Measurements from ENCODE around the gene TSNAXIP1. TPM values are rescaled to one million over a fixed set of nuclear protein-coding genes. Genes with fewer than 3 reads are reported as not detected.
A peak's percentile ranks its signal among the peaks of the same experiment; 100 is the strongest.

TSNAXIP1 gene
- total and polyA plus RNA-seq, 2 donors (not counting 1 experiment from before 2014, with no cell fraction given), result 0.97 to 1.2 TPM

GRCh38 chr16:67874372-67874771 lies 67.7 kb downstream of the TSNAXIP1 start:
- peak overlapping the region; percentile 87 for H3K9ac ChIP-seq (ENCODE audit: low read length)
- H3K9me3 ChIP-seq (ENCODE audit: control extremely low read depth in 1 of 3, control insufficient read depth in 2 of 3, insufficient read depth in 1 of 3, low read length in 2 of 3), result no peaks in the 10 kb centered on the region
- ChIA-PET POLR2A (interaction anchor here (0.6 kb wide), 1 partner anchor 38 kb away, joined by 3 read pairs; no protein-coding TSS in a partner anchor), CTCF (interaction anchor here (1.2 to 2.3 kb wide), 4 partner anchors 9 to 58 kb away, joined by 3 to 17 read pairs (median 4); partner anchors contain the start of gene NRN1L)
- intact Hi-C loops (cut with micrococcal nuclease), result loop anchor here (5.0 kb wide), 1 partner anchor 42 kb away; no protein-coding TSS in a partner anchor
- no peak for TF ChIP-seq CTCF (IDR thresholded peaks at IDR 0.05)
- TF ChIP-seq EZH2 (IDR thresholded peaks at IDR 0.05; ENCODE audit: borderline replicate concordance, insufficient read depth, low read depth, low read length, poor library complexity, severe bottlenecking), result no peak
- H4K20me1 ChIP-seq (ENCODE audit: control insufficient read depth, insufficient read depth, low read length, poor library complexity, severe bottlenecking), result peaks cover 33% of the 10 kb centered on the region
- no peak overlapping the region for H2AFZ ChIP-seq (ENCODE audit: insufficient read depth, low read depth, low read length, poor library complexity, severe bottlenecking)
- peak overlapping the region; percentile 90 for H3K27ac Mint-ChIP-seq
- H3K27ac ChIP-seq (ENCODE audit: low read length in 2 of 2), result no peak overlapping the region
- no peaks in the 10 kb centered on the region for H3K27me3 ChIP-seq (replicated peaks in 1 of 4; ENCODE audit: control extremely low read depth in 1 of 4, control insufficient read depth in 3 of 4, insufficient read depth in 4 of 4, low read length in 3 of 4)
- ATAC-seq (ENCODE audit: low read depth), result no peak
- no peaks in the 10 kb centered on the region for H3K27me3 Mint-ChIP-seq
- H3K4me1 ChIP-seq (ENCODE audit: control insufficient read depth in 2 of 2, insufficient read depth in 2 of 2, low read length in 2 of 2), result peaks cover 23 to 25% of the 10 kb centered on the region in 2 donors
- H3K36me3 ChIP-seq (replicated peaks in 1 of 2; ENCODE audit: control extremely low read depth in 1 of 2, control insufficient read depth in 1 of 2, extremely low read depth in 1 of 2, insufficient read depth in 2 of 2, low read length in 1 of 2), result peaks cover 0 to 45% of the 10 kb centered on the region in 2 experiments
- peaks cover 37% of the 10 kb centered on the region for H3K4me1 Mint-ChIP-seq
- H3K79me2 ChIP-seq (ENCODE audit: control insufficient read depth, insufficient read depth, low read length), result peaks cover 37% of the 10 kb centered on the region
- no peak for DNase-seq
- H3K4me3 ChIP-seq (ENCODE audit: control extremely low read depth in 1 of 5, extremely low read depth in 1 of 5, insufficient read depth in 1 of 5, low read depth in 2 of 5, low read length in 4 of 5), result peak overlapping the region in 2 of 5 experiments; percentile 76 to 98
- 90% methylated on average over 3 of the region's 3 CpGs for WGBS (ENCODE audit: insufficient coverage)
- no peaks in the 10 kb centered on the region for H3K9me3 Mint-ChIP-seq (ENCODE audit: insufficient read depth)
- H3K4me2 ChIP-seq (replicated peaks; ENCODE audit: low read depth, low read length, poor library complexity, severe bottlenecking), result peak overlapping the region; percentile 98
- H3K4me3 Mint-ChIP-seq, result peak overlapping the region; percentile 91

GRCh38 chr16:67877064-67877463 lies 70.4 kb downstream of the TSNAXIP1 start:
- POLR2A ChIA-PET, result no interaction called here

More at GRCh38 chr16:67877064-67877463, 70.4 kb downstream of the TSNAXIP1 start:
- no peaks in the 10 kb centered on the region for H3K27me3 Mint-ChIP-seq
- no peaks in the 10 kb centered on the region for H3K9me3 Mint-ChIP-seq (ENCODE audit: insufficient read depth)
- intact Hi-C loops (cut with micrococcal nuclease), result no loop called here
- Histone ChIP-seq H3K79me2 (ENCODE audit: control insufficient read depth, insufficient read depth, low read length) (peaks cover 37% of the 10 kb centered on the region), H3K9ac (ENCODE audit: low read length) (no peak overlapping the region), H3K4me2 (replicated peaks; ENCODE audit: low read depth, low read length, poor library complexity, severe bottlenecking) (no peak overlapping the region), H2AFZ (ENCODE audit: insufficient read depth, low read depth, low read length, poor library complexity, severe bottlenecking) (no peak overlapping the region), H3K27me3 (replicated peaks in 1 of 4; ENCODE audit: control extremely low read depth in 1 of 4, control insufficient read depth in 3 of 4, insufficient read depth in 4 of 4, low read length in 3 of 4) (no peaks in the 10 kb centered on the region), H3K36me3 (replicated peaks in 1 of 2; ENCODE audit: control extremely low read depth in 1 of 2, control insufficient read depth in 1 of 2, extremely low read depth in 1 of 2, insufficient read depth in 2 of 2, low read length in 1 of 2) (peaks cover 0 to 57% of the 10 kb centered on the region in 2 experiments), H3K4me1 (ENCODE audit: control insufficient read depth in 2 of 2, insufficient read depth in 2 of 2, low read length in 2 of 2) (peaks cover 22 to 24% of the 10 kb centered on the region in 2 donors), H3K4me3 (ENCODE audit: control extremely low read depth in 1 of 5, extremely low read depth in 1 of 5, insufficient read depth in 1 of 5, low read depth in 2 of 5, low read length in 4 of 5) (no peak overlapping the region), H3K27ac (ENCODE audit: low read length in 2 of 2) (no peak overlapping the region), H3K9me3 (ENCODE audit: control extremely low read depth in 1 of 3, control insufficient read depth in 2 of 3, insufficient read depth in 1 of 3, low read length in 2 of 3) (no peaks in the 10 kb centered on the region), H4K20me1 (ENCODE audit: control insufficient read depth, insufficient read depth, low read length, poor library complexity, severe bottlenecking) (peaks cover 33% of the 10 kb centered on the region)
- CTCF ChIA-PET, result interaction anchor here (1.5 kb wide), 1 partner anchor 58 kb away, joined by 3 read pairs; no protein-coding TSS in a partner anchor
- DNase-seq, result no peak
- no peak for ATAC-seq (ENCODE audit: low read depth)
- H3K4me1 Mint-ChIP-seq, result peaks cover 33% of the 10 kb centered on the region
- TF ChIP-seq EZH2 (IDR thresholded peaks at IDR 0.05; ENCODE audit: borderline replicate concordance, insufficient read depth, low read depth, low read length, poor library complexity, severe bottlenecking), result no peak
- TF ChIP-seq CTCF (IDR thresholded peaks at IDR 0.05), result no peak
- no peak overlapping the region for H3K27ac Mint-ChIP-seq
- H3K4me3 Mint-ChIP-seq, result no peak overlapping the region
- 98% methylated on average over 9 of the region's 11 CpGs for WGBS (ENCODE audit: insufficient coverage)

Data from B cell (primary cell).